Measurements from ENCODE around the gene MTHFD2L.
"Not testable (repeated sequence)": the region's sequence is repeated elsewhere in the genome, so short reads cannot be mapped to it uniquely, and the experiment has no call there.

Gene MTHFD2L

DNA sequence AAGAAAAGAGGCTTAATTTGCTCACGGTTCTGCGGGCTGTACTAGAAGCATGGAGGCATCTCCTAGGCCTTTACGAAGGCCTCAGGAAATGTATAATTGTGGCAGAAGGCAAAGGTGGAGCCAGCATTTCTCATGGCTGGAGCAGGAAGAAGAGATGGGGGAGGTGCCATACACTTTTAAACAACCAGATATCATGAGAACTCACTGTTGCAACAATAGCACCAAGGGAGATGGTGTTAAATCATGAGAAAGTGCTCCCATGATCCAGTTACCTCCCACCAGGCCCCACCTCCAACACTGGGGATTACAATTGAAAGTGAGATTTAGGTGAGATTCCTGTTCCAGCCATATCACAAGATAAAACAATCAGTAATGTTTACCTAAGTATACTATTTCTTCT is 45.5 kb downstream of the MTHFD2L start:
- ChIA-PET POLR2A (no interaction called here), CTCF (interaction anchor here (0.8 to 3.6 kb wide), 5 partner anchors 12 to 104 kb away, joined by 3 to 21 read pairs (median 3); no protein-coding TSS in a partner anchor)
- DNase-seq (ENCODE audit: low read depth, low spot score): no peak
- no peak for TF ChIP-seq CTCF (IDR thresholded peaks at IDR 0.05; ENCODE audit: insufficient read depth, low read length, missing control alignments)
- H3K4me3 ChIP-seq (ENCODE audit: low read depth, low read length): no peak overlapping the region

- H3K4me3 ChIP-seq (ENCODE audit: low read depth, low read length): no peak overlapping the region
- no peak for DNase-seq (ENCODE audit: low read depth, low spot score)
- TF ChIP-seq CTCF (IDR thresholded peaks at IDR 0.05; ENCODE audit: insufficient read depth, low read length, missing control alignments): no peak
- CTCF ChIA-PET: interaction anchor here (0.7 to 2.1 kb wide), 7 partner anchors 13 to 172 kb away, joined by 3 to 12 read pairs (median 4); no protein-coding TSS in a partner anchor
- POLR2A ChIA-PET: interaction anchor here (1.5 kb wide), 1 partner anchor 103 kb away, joined by 7 read pairs; the partner anchor contains the start of gene EPGN
Measured at GRCh38 chr4:74205046-74205445, 47.1 kb downstream of the MTHFD2L start.

- TF ChIP-seq CTCF (IDR thresholded peaks at IDR 0.05; ENCODE audit: insufficient read depth, low read length, missing control alignments): no peak
- H3K4me3 ChIP-seq (ENCODE audit: low read depth, low read length): no peak overlapping the region
- CTCF ChIA-PET: interaction anchor here (0.7 to 2.1 kb wide), 7 partner anchors 14 to 172 kb away, joined by 3 to 12 read pairs (median 4); no protein-coding TSS in a partner anchor
- no peak for DNase-seq (ENCODE audit: low read depth, low spot score)
- POLR2A ChIA-PET: interaction anchor here (1.5 kb wide), 1 partner anchor 102 kb away, joined by 7 read pairs; the partner anchor contains the start of gene EPGN
Measured at GRCh38 chr4:74205559-74205958, 47.6 kb downstream of the MTHFD2L start.

- no peak for DNase-seq (ENCODE audit: low read depth, low spot score)
- ChIA-PET POLR2A (interaction anchor here (1.5 kb wide), 1 partner anchor 102 kb away, joined by 7 read pairs; the partner anchor contains the start of gene EPGN), CTCF (interaction anchor here (1.1 to 2.1 kb wide), 4 partner anchors 23 to 171 kb away, joined by 3 to 12 read pairs (median 4); no protein-coding TSS in a partner anchor)
- TF ChIP-seq CTCF (IDR thresholded peaks at IDR 0.05; ENCODE audit: insufficient read depth, low read length, missing control alignments): no peak
- no peak overlapping the region for H3K4me3 ChIP-seq (ENCODE audit: low read depth, low read length)
Measured at GRCh38 chr4:74206088-74206825, 48.3 kb downstream of the MTHFD2L start.

GRCh38 chr4:74214457-74215159 is 56.7 kb downstream of the MTHFD2L start:
- POLR2A ChIA-PET: not testable (repeated sequence)
- CTCF ChIA-PET: interaction anchor here (1.3 to 1.6 kb wide), 2 partner anchors 17 to 26 kb away, joined by 5 to 7 read pairs; no protein-coding TSS in a partner anchor

GRCh38 chr4:74215236-74215635 is 57.3 kb downstream of the MTHFD2L start:
- DNase-seq (ENCODE audit: low read depth, low spot score); POLR2A ChIA-PET; H3K4me3 ChIP-seq (ENCODE audit: low read depth, low read length): not testable (repeated sequence)
- CTCF ChIA-PET: interaction anchor here (1.3 to 1.6 kb wide), 3 partner anchors 12 to 26 kb away, joined by 4 to 7 read pairs (median 5); no protein-coding TSS in a partner anchor

More at GRCh38 chr4:74214457-74215159, 56.7 kb downstream of the MTHFD2L start:
- H3K4me3 ChIP-seq (ENCODE audit: low read depth, low read length); DNase-seq (ENCODE audit: low read depth, low spot score): not testable (repeated sequence)

DNA sequence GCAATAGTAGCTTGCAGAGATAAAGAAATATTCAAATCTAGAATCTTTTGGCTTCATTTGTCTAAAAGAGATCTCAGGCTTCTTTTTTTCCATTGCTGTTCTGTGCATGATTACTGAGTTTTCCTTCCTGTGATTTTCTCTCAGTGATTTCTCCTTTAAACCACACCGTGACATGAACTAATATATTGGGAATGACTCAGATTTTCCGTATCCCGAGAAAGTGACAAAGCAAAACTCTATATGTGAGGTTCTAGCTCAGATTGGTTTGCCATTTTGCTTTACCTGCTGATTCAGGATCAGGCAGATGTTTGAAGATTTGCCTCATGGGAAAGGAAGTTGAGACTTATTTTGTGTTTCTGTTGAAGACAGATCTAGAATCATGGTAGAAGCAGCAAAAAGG is 59.4 kb downstream of the MTHFD2L start:
- ChIA-PET CTCF (interaction anchor here (0.8 to 1.5 kb wide), 4 partner anchors 10 to 29 kb away, joined by 3 to 4 read pairs (median 3); no protein-coding TSS in a partner anchor), POLR2A (no interaction called here)
- no peak for TF ChIP-seq CTCF (IDR thresholded peaks at IDR 0.05; ENCODE audit: insufficient read depth, low read length, missing control alignments)
- DNase-seq (ENCODE audit: low read depth, low spot score): no peak
- no peak overlapping the region for H3K4me3 ChIP-seq (ENCODE audit: low read depth, low read length)
